Gastroesophageal sphincter (tissue), 4 donors: ENCODE results near the gene UMODL1. TPM values are rescaled to one million over a fixed set of nuclear protein-coding genes. Genes with fewer than 3 reads are reported as not detected.

Experiments used
- ATAC-seq: fragments of 150-250 bp; one replicate; pipeline ENCODE4 v1.9.1; 2016; ENCODE audit warnings: mild to moderate bottlenecking, moderate library complexity
- H3K27ac ChIP-seq, 4 donors: fragments of 200-600 bp; sonication (generic) in 3 of 4; 1 replicate in 3 of 4; 2 replicates in 1 of 4; pipeline ENCODE4 v1.5.1; 2016 to 2019
- H3K27me3 ChIP-seq: fragments of 200-600 bp; sonication (generic); one replicate; pipeline ENCODE4 v1.5.1; 2019
- H3K36me3 ChIP-seq, 2 donors: fragments of 200-600 bp; sonication (generic); one replicate each; pipeline ENCODE4 v1.5.1; 2019; ENCODE audit warnings: control low read depth in 1 of 2
- H3K4me1 ChIP-seq, 3 donors: fragments of 200-600 bp; sonication (generic); 1 replicate in 2 of 3; 2 replicates in 1 of 3; pipeline ENCODE4 v1.5.1; 2016 to 2019; ENCODE audit warnings: control low read depth in 2 of 3
- H3K4me3 ChIP-seq, 2 donors: fragments of 200-600 bp; sonication (generic); one replicate each; pipeline ENCODE4 v1.5.1; 2019; ENCODE audit warnings: mild to moderate bottlenecking in 1 of 2, moderate library complexity in 1 of 2
- H3K9me3 ChIP-seq, 3 donors: fragments of 200-600 bp; sonication (generic); one replicate each; pipeline ENCODE4 v1.5.1; 2017 to 2019; ENCODE audit warnings: control low read depth in 2 of 3
- EP300 ChIP-seq: sonication (generic); formaldehyde crosslinking; IDR thresholded peaks from one replicate; pipeline ENCODE4 v1.6.1; 2017; ENCODE audit warnings: antibody characterized with exemption, mild to moderate bottlenecking
- POLR2A ChIP-seq, 2 donors: fragments of 450-650 bp; IDR thresholded peaks; one replicate each; pipeline ENCODE4 v1.6.1; 2017; ENCODE audit warnings: antibody characterized with exemption in 2 of 2, mild to moderate bottlenecking in 2 of 2, moderate library complexity in 1 of 2
- POLR2AphosphoS5 ChIP-seq: sonication (generic); formaldehyde crosslinking; IDR thresholded peaks from one replicate; pipeline ENCODE4 v1.6.1; 2017; ENCODE audit warnings: antibody characterized with exemption
- WGBS, 2 donors: methylation state at CpG; one replicate each; pipeline ENCODE4 v1.1.5; 2018; ENCODE audit warnings: low coverage in 1 of 2; 5-methylcytosine and 5-hydroxymethylcytosine counted together
- total RNA-seq, 4 donors: library from RNA; depleted of rRNA; stranded (reverse); fragments of >200 nt; gene quantifications; one replicate each; pipeline ENCODE4 v1.1.0, GENCODE V29; 2016
- TF ChIP-seq, protein P1 (sequence below), 4 experiments: fragments of 200-600 bp in 2 of 4; fragments of 450-650 bp in 2 of 4; sonication (generic) in 1 of 4; IDR thresholded peaks; one replicate each; pipeline ENCODE4 v1.5.1; 2017 to 2019; ENCODE audit warnings: antibody characterized with exemption in 4 of 4, mild to moderate bottlenecking in 2 of 4, moderate library complexity in 2 of 4

The UMODL1 gene
- total RNA-seq, 4 donors from 2014 or later, result not detected

DNA sequence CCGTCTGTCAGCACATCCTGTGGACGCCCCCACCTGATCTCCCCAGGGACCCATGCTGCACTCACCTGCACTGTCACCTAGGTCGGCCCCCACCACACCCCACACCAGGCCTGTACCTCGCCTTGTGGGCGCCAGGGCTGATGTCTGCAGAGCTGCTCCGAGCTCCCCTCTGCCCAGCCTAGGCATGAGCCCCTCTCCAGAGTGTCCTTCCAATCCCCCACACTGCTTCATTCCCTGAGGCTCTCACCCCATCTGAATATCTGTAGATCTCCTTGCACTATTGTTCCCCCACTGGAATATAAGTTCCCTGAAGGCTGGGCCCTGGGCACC, 12.2 kb downstream of the UMODL1 start:
- no peaks in the 10 kb centered on the region for H3K9me3 ChIP-seq
- peaks cover 17% of the 10 kb centered on the region for H3K27me3 ChIP-seq
- TF ChIP-seq POLR2A (IDR thresholded peaks at IDR 0.05) (no peak), POLR2AphosphoS5 (no peak), EP300 (no peak)
- TF ChIP-seq, protein P1, sequence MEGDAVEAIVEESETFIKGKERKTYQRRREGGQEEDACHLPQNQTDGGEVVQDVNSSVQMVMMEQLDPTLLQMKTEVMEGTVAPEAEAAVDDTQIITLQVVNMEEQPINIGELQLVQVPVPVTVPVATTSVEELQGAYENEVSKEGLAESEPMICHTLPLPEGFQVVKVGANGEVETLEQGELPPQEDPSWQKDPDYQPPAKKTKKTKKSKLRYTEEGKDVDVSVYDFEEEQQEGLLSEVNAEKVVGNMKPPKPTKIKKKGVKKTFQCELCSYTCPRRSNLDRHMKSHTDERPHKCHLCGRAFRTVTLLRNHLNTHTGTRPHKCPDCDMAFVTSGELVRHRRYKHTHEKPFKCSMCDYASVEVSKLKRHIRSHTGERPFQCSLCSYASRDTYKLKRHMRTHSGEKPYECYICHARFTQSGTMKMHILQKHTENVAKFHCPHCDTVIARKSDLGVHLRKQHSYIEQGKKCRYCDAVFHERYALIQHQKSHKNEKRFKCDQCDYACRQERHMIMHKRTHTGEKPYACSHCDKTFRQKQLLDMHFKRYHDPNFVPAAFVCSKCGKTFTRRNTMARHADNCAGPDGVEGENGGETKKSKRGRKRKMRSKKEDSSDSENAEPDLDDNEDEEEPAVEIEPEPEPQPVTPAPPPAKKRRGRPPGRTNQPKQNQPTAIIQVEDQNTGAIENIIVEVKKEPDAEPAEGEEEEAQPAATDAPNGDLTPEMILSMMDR (IDR thresholded peaks at IDR 0.05), result no peak
- H3K36me3 ChIP-seq, result no peaks in the 10 kb centered on the region
- no peak overlapping the region for H3K4me3 ChIP-seq
- no peak overlapping the region for H3K27ac ChIP-seq
- ATAC-seq, result no peak
- WGBS, 2 donors, result 96 to 100% methylated on average over 1 to 4 of the region's 6 CpGs
- no peaks in the 10 kb centered on the region for H3K4me1 ChIP-seq

DNA sequence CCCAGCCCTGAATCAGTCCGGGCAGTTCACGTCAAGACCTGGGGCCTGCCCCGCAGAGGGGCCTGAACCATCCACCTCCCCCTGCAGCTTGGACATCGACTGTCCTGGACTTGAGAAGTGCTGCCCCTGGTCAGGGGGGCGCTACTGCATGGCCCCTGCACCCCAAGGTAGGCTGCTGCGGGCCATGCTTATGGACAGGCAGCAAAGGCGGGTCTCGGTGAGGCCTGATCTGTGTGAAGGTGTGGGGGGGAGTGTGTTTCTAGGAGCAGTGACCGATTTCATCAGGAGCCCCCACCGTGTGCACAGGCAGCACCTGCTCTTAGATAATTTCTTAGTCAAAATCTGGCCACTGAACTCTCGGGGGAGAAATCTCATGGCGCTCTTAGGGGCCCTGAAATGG, 13.0 kb downstream of the UMODL1 start:
- TF ChIP-seq POLR2AphosphoS5, result no peak
- TF ChIP-seq, protein P1 (IDR thresholded peaks at IDR 0.05), result no peak
- TF ChIP-seq POLR2A (IDR thresholded peaks at IDR 0.05), result no peak
- TF ChIP-seq EP300, result no peak
- no peak overlapping the region for H3K4me3 ChIP-seq
- WGBS, 2 donors, result 80 to 100% methylated on average over 1 of the region's 12 CpGs
- H3K27ac ChIP-seq, result no peak overlapping the region
- no peak for ATAC-seq
- no peaks in the 10 kb centered on the region for H3K4me1 ChIP-seq
- H3K9me3 ChIP-seq, result no peaks in the 10 kb centered on the region
- no peaks in the 10 kb centered on the region for H3K36me3 ChIP-seq
- peaks cover 17% of the 10 kb centered on the region for H3K27me3 ChIP-seq

- Histone ChIP-seq H3K4me1 (no peaks in the 10 kb centered on the region), H3K27ac (no peak overlapping the region), H3K9me3 (no peaks in the 10 kb centered on the region), H3K27me3 (peaks cover 22% of the 10 kb centered on the region), H3K4me3 (no peak overlapping the region), H3K36me3 (no peaks in the 10 kb centered on the region)
- WGBS, 2 donors, result 96 to 97% methylated on average over 6 to 7 of the region's 16 CpGs
- TF ChIP-seq, protein P1 (IDR thresholded peaks at IDR 0.05), result no peak
- TF ChIP-seq EP300, result no peak
- TF ChIP-seq POLR2AphosphoS5, result no peak
- TF ChIP-seq POLR2A (IDR thresholded peaks at IDR 0.05), result no peak
- ATAC-seq, result no peak
Measured at GRCh38 chr21:42085246-42086077, 14.3 kb downstream of the UMODL1 start.

DNA sequence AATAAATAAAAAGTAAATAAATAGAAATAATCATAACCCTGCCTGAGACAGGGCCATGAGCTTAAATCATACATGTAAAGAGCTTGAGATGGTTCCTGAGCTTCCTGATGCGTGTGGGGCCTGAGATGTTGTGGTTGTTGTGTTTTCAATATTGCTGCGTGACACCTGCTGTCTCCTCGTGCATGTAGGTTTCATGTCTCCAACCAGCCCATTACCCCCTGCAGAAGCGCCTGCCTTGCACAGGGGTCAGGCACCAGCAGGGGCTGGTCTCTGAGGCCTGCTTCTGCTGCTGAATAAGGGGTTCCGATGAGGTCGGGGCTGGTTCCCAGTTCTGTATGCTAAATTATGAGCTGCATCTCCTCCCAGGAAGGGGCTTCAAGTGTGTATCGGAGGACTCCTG, 15.9 kb downstream of the UMODL1 start:
- WGBS, 2 donors, result 88% methylated on average over 3 of the region's 7 CpGs; no CpG with 5 or more reads in 1 of the 2 donors
- Histone ChIP-seq H3K27me3 (peaks cover 32% of the 10 kb centered on the region), H3K27ac (no peak overlapping the region), H3K36me3 (no peaks in the 10 kb centered on the region), H3K4me3 (no peak overlapping the region), H3K4me1 (no peaks in the 10 kb centered on the region), H3K9me3 (no peaks in the 10 kb centered on the region)
- no peak for TF ChIP-seq EP300
- no peak for TF ChIP-seq POLR2AphosphoS5
- TF ChIP-seq, protein P1 (IDR thresholded peaks at IDR 0.05), result no peak
- TF ChIP-seq POLR2A (IDR thresholded peaks at IDR 0.05), result no peak
- no peak for ATAC-seq

- Histone ChIP-seq H3K27ac (no peak overlapping the region), H3K4me3 (no peak overlapping the region), H3K27me3 (peaks cover 30% of the 10 kb centered on the region), H3K36me3 (no peaks in the 10 kb centered on the region), H3K9me3 (no peaks in the 10 kb centered on the region), H3K4me1 (no peaks in the 10 kb centered on the region)
- ATAC-seq, result no peak
- no peak for TF ChIP-seq POLR2AphosphoS5
- no peak for TF ChIP-seq POLR2A (IDR thresholded peaks at IDR 0.05)
- no peak for TF ChIP-seq EP300
- TF ChIP-seq, protein P1 (IDR thresholded peaks at IDR 0.05), result no peak
- WGBS, 2 donors, result 97 to 100% methylated on average over 2 to 9 of the region's 14 CpGs
Measured at GRCh38 chr21:42088148-42088547, 17.0 kb downstream of the UMODL1 start.
